GM18526 (cell line): ENCODE measurements around the gene DNMBP.

Source experiments
- POLR2A ChIP-seq: IDR thresholded peaks from 3 replicates; pipeline ENCODE4 v1.6.1; 2011; ENCODE audit not compliant: insufficient read length; ENCODE audit errors: extremely low read depth

Gene DNMBP

DNA sequence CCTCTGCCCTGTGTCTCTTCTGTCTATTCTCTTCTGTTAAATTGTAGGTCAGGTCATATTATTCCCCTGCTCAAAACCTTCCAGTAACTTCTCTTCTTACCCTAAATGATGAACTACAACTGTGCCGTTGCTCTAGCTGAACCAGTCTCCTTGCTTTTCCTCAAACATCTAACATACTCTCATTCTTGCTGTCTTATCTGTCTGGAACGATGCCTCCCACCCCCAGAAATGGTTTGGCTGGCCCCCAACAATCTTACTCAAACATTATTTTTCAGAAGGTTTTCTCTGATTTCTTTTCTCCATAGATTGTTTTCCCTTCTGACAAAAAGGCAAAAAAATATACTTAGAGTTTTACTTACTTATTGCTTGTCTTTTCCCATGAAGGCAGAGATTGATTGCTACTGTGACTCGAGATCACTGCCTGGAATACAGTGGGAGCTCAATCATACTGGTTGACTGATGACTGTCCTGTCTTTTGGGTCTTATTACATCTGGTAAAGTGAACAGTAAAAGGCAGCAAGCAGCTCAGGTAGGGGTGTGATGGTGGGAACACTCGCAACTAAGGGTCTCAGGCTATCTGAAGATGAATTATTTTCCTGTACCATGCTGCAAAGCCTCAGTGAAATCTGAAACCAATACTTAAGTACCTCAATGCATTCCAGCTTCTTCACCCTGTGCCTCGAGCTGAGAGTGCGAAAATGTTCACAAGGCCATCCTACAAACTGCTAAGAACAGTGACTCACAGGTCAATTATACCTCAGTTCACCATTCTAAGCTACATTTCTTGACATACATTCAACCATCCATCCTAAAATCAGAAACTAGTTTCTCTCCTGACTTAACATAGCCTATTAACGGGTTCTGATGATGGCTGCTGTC is 67.6 kb downstream of the DNMBP start:
- no peak for TF ChIP-seq POLR2A

DNA sequence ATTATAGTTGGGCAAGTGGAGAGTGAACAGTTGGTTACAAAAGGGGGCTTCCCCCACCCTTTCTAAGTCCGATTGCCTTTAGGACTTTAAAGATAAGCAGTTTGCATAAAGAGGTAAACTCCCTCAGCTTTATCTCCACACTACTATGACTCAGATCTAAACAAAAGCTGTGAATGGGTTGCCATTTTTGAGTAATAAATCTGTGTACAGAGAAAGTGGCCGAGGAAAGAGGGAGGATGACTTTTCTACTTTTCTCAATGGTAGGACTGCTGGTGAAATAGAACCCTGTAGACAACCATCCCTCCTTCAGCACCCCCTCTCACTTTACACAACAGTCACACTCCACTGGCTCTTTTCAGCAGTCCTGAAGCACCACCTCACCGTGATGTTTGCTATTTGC is 71.2 kb downstream of the DNMBP start:
- TF ChIP-seq POLR2A, result no peak

DNA sequence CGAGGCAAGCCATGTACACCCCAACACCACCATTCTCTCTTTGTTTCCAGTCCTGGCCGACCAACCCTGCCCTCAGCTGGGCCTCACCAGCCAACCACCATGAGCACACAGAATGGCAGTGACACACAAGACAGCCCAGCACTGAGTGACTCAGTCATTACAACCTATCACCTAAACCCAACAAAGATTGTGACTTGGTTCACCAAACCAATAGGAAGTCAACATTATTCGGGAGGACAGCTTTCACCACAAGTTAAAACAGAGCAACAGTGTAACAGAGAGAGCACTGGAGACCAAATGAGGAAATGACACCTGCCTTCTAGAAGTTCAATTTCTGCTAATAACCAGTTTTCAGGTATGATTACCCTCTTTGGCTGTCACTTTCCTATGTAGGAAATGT is 72.1 kb downstream of the DNMBP start:
- no peak for TF ChIP-seq POLR2A

DNA sequence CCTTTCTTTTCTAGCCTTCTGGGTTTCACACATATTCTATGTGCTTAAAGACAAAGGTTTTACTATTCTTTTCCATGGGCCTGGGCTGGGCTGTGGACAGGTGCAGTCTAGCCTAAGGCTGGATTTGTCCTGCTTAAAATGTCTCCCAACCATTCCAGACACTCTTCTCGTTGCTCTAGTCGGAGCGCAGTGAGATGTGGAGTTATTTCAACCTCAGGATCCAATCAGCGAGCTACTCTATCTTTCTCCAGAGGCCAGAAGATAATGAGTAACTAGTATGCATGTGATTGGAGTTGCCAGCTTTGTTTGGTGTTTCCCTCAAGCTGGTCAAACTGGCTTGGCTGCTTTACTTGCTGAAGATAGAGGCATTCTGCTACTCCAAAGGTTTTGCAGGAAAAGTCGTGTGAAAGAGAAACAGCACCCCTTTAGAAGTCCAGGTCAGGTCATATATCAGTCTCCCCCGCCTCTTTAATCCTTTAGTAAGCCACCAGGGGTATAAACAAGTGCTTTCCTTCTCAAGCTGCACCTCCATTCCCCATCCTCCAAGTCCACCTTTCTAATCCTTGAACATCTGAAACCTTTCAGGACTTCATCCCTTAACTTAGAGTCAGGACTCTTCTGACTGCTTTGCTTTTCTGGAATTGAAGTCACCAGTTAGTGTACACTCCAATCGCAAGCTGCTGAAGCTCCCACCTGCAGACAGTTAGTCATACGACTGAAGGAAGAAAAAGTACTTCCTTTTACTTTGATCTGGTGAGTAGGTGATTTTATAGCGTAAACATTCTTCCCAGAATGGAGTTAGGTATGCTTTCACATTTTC is 78.8 kb downstream of the DNMBP start:
- no peak for TF ChIP-seq POLR2A

DNA sequence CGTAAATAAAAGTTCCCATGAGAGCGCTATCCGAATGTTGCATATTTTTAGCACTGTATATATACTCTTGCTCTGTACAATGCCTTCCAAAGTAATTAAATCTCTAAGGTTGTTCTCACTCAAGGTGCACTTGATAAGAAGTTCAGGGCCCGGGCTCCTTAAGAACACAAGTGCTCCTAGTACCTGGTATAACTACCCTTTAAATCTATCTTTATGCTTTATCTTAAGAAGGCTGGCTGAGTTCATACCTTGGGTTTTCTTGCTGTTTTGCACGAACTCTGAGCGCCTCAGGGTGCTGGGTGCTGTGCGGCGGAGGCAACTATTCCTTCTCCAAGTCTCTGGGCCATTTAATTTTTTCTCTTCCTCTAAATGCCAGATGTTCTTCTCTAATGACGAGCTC is 80.4 kb downstream of the DNMBP start:
- no peak for TF ChIP-seq POLR2A

DNA sequence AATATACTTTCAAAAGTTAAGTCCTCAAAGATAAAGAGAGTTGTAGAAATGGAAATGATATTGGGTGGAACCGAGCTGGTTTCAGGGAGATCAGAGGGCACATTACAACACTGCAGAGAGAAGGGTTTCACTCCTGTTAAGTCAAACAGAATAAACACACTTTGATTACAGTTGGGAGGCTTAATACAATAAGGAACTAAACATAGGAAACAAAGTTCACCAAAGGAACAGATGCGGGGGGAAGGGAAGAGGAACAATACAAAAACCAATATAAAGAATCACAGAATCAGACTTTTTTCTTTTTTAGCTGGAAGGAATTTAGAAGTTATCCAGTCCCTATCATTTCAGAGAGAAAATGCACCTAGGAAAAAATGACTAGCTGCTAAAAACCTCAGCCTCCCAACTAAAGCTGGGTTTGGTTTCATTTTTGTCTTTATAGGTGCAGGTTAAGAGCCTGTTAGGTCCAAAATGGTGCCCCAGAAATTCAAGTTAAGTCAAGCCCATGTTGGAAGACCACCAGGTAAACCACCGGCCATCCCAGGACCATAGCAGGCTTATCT is 81.9 kb downstream of the DNMBP start:
- TF ChIP-seq POLR2A, result no peak

DNA sequence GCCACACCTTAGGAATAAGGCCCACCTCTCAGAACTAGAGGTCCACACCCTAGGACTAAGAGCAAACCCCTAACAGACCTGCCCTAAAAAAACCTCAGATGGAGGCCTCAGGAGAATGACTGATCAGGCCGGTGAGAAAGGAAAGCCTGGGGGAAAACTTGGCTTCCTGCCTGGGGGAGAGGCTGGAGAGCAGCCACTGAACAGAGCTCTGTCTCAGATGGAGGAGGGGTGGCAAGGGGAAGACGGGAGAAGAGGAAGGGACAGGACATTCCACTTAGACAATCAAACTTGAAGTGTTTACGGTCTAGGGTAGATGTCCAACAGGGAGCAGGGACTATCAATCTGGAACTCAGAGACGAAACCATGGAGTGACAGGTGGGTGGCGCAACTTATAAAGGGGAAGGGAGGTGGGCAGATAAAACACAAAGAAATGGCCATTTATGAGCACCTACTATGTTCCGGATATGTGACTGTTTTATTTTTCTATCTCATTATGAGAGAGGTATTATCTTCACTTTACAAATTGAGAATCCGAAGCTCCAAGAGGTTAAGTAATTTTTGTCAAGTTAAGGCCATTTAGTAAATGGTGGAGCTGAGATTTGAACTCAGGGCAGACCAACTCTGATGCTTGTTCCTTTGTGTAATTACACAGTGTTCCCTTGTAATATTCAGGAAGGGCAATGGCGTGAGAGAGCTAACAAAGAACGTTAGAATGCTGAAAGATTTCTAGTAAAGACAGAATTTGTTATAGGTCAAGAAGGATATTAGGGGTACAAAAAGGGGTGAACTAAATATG is 82.6 kb downstream of the DNMBP start:
- no peak for TF ChIP-seq POLR2A

DNA sequence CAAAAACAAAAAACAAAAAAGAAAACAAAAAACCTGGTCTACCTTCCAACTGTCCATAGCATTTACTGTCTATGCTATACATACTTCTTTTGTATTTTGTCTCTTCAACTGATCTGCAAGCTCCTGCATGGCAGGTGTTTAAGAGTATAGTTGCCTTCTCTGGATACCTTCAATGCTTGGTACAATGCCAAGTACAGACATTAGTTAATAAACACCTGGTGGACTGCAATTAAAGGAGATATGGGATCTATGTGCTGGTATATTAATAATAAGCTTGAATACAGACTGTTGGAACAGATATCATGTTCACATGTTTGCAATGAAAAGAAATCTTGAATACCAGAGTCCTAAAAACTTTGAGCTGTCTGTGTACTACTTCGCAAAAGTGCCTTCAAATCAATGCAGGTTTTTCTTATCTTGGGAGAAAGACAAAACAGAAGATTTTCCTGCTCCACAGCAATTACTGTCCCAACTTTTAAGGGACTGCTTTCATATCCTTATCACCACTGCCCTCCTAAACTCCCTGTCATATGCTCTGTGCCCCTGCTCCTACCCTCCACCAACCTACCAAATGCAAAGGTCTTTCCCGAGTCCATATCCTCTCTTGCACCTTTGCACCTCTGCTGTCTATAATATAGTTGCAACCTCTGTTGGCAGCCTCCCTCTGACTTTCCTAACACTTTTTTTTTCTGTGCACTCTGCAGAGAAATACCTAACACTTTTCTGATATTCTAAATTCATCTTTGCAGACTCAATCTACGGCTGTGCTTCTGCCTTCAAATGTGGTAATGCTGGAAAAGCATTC is 85.1 kb downstream of the DNMBP start:
- no peak for TF ChIP-seq POLR2A

DNA sequence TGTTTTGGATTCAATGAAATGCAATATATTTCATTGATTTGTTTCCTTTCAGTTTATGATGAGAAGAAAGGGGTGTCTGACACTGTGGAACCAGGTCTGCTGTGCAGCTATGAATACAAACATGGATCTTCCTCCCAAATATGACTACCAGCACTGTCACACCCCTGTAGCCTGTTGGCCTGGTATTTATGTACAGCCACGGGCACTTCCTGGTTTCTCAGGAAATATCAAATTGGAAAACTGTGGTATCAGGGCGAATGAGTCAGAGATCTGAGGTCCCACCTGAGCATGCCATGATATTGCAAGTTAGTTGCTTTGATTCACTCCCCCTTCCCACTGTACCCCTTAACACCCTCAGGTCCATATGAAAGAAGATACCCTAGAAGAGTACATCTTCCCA is 87.8 kb downstream of the DNMBP start:
- no peak for TF ChIP-seq POLR2A

DNA sequence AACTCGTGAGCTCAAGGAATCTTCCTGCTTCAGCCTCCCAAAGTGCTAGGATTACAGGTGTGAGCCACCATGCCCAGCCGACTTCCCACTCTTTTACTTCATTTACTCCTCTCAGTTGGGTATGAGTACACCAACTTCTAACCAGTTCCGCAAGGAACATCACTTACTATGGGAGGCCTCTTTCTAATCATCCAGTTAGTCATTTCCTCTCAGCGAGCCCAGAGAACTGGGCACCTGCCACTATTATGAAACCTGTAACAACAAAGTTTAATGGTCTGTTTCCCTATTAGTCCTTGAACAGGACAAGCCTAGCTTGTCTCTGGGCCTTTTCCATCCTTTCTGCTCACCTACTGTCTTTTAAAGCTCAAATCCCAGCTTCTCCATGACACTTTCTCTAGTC is 88.8 kb downstream of the DNMBP start:
- no peak for TF ChIP-seq POLR2A

DNA sequence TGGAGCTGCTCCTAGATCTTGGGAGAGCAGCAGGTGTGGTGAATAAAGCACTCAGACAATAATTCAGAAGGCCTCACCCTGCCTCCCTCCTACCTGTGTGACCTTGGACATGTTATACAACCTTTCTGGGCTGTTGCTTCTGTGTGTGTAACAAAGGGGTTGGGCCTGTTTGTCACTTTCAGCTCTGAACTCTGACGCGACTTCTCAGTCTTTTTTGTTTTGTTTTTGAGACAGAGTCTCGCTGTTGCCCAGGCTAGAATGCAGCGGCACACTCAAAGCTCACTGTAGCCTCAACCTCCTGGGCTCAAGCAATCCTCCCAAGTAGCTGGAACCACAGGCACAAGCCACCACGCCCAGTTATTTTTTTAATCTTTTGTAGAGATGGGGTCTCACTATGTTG is 89.3 kb downstream of the DNMBP start:
- no peak for TF ChIP-seq POLR2A

DNA sequence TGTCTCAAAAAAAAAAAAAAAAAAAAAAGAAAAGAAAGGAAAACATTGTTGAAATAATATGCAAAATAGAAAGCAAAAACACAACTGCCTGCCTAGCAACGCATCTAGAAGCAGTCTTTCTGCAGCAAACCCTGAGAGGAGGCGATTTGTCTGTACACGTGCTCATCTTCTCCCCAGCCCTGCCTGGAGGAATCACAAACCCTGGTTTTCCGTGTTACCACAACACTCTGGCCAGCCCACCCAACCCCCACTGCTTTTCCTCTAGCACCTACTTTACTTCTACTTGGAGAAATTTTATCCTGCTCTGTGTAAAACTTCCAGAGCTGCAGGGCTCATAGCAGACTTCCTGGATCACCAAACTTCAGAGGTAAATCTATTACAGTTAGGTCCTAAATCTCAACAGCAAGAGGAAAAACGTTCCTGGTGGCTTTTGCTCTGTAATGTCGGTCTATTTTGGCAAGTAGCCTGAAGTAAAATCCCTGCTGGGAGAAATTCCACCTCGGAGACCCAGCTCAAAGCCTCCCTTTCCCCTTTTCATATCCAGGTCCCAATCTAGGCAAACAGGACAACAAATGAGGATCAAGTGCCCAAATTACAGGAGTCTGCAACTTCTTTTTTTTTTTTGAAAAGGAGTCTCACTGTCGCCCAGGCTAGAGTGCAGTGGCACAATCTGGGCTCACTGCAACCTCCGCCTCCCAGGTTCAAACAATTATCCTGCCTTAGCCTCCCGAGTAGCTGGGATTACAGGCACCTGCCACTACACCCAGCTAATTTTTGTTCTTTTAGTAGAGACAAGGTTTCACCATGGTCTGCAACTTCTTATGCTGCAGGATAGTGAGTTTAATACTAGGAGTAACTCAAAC is 91.6 kb downstream of the DNMBP start:
- TF ChIP-seq POLR2A, result no peak

DNA sequence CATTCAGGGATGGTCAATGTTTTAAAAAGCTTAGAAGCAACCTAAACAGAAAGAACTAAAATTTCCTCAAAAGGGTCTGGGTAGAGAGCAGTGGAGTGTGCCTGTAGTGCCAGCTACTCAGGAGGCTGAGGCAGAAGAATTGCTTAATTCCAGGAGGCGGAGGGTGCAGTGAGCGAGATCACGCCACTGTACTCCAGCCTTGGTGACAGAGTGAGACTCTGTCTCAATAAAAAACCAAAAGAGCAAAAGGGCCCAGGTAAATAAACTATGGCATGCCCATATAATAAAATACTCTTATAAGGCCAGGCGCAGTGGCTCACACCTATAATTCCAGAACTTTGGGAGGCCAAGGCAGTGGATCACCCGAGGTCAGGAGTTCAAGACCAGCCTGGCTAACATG is 93.0 kb downstream of the DNMBP start:
- no peak for TF ChIP-seq POLR2A
